Heart left ventricle (tissue), 13 donors: ENCODE measurements around the gene SETD7.

ENCODE experiments used
- POLR2A ChIP-seq, 2 donors: fragments of 450-650 bp; IDR thresholded peaks; one replicate each; pipeline ENCODE4 v1.6.1; 2017; ENCODE audit warnings: antibody characterized with exemption in 2 of 2, mild to moderate bottlenecking in 2 of 2, moderate library complexity in 2 of 2
- TF ChIP-seq, protein P1 (sequence below), 12 donors: fragments of 200-600 bp; sonication (generic) in 4 of 12; IDR thresholded peaks; one replicate each; pipeline versions ENCODE4 v1.5.0 to v1.8.0; 2018 to 2022; ENCODE audit warnings: antibody characterized with exemption in 12 of 12, mild to moderate bottlenecking in 5 of 12
- donor health status: ischemic (EF 13 %, LVEDD 7.1; RV severe dilation, severe dysfunction).
- donor health status: DM: no; HTN: yes; CAD: no.
- donor health status: DM: no; HTN: no; CAD: no.
- donor health status: ischemic (EF 25% LVEDD 6.9; RV normal size, moderate dysfunction).
- donor health status: ischemic (EF 25% LVEDD 5.7; RV mildly dilated, moderate dysfunction).
- donor health status: ischemic (EF 35%, LVEDD 5.7; RV mildly dilated, moderate dysfunction).
- donor health status: nonischemic (EF 11% LVEDD 7.7; RV severe dilation, severe dysfunction).
- donor health status: DM: yes; HTN: yes; CAD: no.
- donor health status: PGD.
- donor health status: ischemic (EF 29% LVEDD 5.4; RV normal size, mild dysfunction).
- donor health status: nonischemic (EF 23%, LVEDD 6.1; RV moderate dilation, normal function).

DNA sequence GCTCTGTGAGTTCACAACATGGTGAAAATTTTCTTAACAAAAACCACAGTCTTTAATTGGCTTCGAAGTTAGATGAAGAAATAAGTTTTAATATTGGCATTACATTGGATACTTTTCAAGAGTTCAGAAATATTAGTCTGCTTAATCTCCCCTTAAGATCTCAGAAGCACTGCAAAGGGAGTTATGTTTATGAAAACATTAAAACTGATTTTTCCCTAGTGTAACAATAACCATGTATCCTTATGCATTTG, 1.5 kb downstream of the SETD7 start:
- TF ChIP-seq, protein P1, sequence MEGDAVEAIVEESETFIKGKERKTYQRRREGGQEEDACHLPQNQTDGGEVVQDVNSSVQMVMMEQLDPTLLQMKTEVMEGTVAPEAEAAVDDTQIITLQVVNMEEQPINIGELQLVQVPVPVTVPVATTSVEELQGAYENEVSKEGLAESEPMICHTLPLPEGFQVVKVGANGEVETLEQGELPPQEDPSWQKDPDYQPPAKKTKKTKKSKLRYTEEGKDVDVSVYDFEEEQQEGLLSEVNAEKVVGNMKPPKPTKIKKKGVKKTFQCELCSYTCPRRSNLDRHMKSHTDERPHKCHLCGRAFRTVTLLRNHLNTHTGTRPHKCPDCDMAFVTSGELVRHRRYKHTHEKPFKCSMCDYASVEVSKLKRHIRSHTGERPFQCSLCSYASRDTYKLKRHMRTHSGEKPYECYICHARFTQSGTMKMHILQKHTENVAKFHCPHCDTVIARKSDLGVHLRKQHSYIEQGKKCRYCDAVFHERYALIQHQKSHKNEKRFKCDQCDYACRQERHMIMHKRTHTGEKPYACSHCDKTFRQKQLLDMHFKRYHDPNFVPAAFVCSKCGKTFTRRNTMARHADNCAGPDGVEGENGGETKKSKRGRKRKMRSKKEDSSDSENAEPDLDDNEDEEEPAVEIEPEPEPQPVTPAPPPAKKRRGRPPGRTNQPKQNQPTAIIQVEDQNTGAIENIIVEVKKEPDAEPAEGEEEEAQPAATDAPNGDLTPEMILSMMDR (IDR thresholded peaks at IDR 0.05) = no peak
- no peak for TF ChIP-seq POLR2A (IDR thresholded peaks at IDR 0.05)
